ENCODE data around the gene LRRC52. TPM values are rescaled to one million over a fixed set of nuclear protein-coding genes. Genes with fewer than 3 reads are reported as not detected.

The LRRC52 gene
- not detected for total RNA-seq

- DNase-seq, result no peak
Measured at GRCh38 chr1:165543532-165544438, at the start of gene LRRC52. Gene LRRC52 (plus strand): TSS chr1:165544000. CDS start chr1:165544297, 297 bp downstream.

- DNase-seq, result no peak
Measured at GRCh38 chr1:165494949-165495857, 48.6 kb upstream of the LRRC52 start.

GRCh38 chr1:165495858-165496205, 48.0 kb upstream of the LRRC52 start:
- peak; percentile 43 for DNase-seq

GRCh38 chr1:165496501-165496900, 47.3 kb upstream of the LRRC52 start:
- DNase-seq, result peak; percentile 35

- DNase-seq, result peak; percentile 69
Measured at GRCh38 chr1:165497069-165498013, 46.5 kb upstream of the LRRC52 start.

GRCh38 chr1:165501330-165501969, 42.4 kb upstream of the LRRC52 start:
- no peak for DNase-seq

- no peak for DNase-seq
Measured at GRCh38 chr1:165501970-165502348, 41.8 kb upstream of the LRRC52 start.

GRCh38 chr1:165507570-165507969, 36.2 kb upstream of the LRRC52 start:
- DNase-seq, result no peak

- no peak for DNase-seq
Measured at GRCh38 chr1:165508291-165508690, 35.5 kb upstream of the LRRC52 start.

GRCh38 chr1:165512816-165513215, 31.0 kb upstream of the LRRC52 start:
- no peak for DNase-seq

- DNase-seq, result no peak
Measured at GRCh38 chr1:165516469-165516868, 27.3 kb upstream of the LRRC52 start.

GRCh38 chr1:165520646-165521045, 23.2 kb upstream of the LRRC52 start:
- no peak for DNase-seq

- DNase-seq, result peak; percentile 82
Measured at GRCh38 chr1:165524639-165525285, 19.0 kb upstream of the LRRC52 start.

- no peak for DNase-seq
Measured at GRCh38 chr1:165525708-165526107, 18.1 kb upstream of the LRRC52 start.

GRCh38 chr1:165527251-165528007, 16.4 kb upstream of the LRRC52 start:
- DNase-seq, result peak; percentile 31

- DNase-seq, result no peak
Measured at GRCh38 chr1:165531021-165531420, 12.8 kb upstream of the LRRC52 start.

- no peak for DNase-seq
Measured at GRCh38 chr1:165532053-165532452, 11.7 kb upstream of the LRRC52 start.

GRCh38 chr1:165533254-165533653, 10.5 kb upstream of the LRRC52 start:
- DNase-seq, result no peak

- DNase-seq, result no peak
Measured at GRCh38 chr1:165536016-165536415, 7.8 kb upstream of the LRRC52 start.
